AG04449 (cell line): ENCODE results near the gene THSD8.

Experiments
- CTCF ChIA-PET: fragments of 350-600 bp; formaldehyde crosslinking; extraction: SDS; loops from one replicate; lab custom pipeline; 2021; ENCODE audit warnings: antibody characterized with exemption; lab: Yijun Ruan, JAX
- POLR2A ChIA-PET: fragments of 400-600, 350-600 bp; formaldehyde crosslinking; extraction: SDS; loops from one replicate; lab custom pipeline; 2020; ENCODE audit warnings: antibody characterized with exemption, inconsistent platforms; lab: Yijun Ruan, JAX
- DNase-seq: peaks from one replicate; pipeline ENCODE4 v3.0.0-alpha.2; 2010; ENCODE audit warnings: low read depth, low spot score
- H3K4me3 ChIP-seq: 2 replicates; pipeline ENCODE4 v1.5.1; 2011; ENCODE audit warnings: low read depth, mild to moderate bottlenecking, control low read depth, low read length
- CTCF ChIP-seq: IDR thresholded peaks from one replicate; pipeline ENCODE4 v1.5.1; 2011; ENCODE audit warnings: mild to moderate bottlenecking, moderate library complexity, low read length, control low read depth, inconsistent platforms; ENCODE audit not compliant: insufficient read depth; ENCODE audit errors: missing control alignments

THSD8 gene

GRCh38 chr19:12847159-12848139, 45.6 kb downstream of the THSD8 start:
- peak overlapping the region; percentile 42 for H3K4me3 ChIP-seq
- peak; percentile 98 for TF ChIP-seq CTCF
- CTCF ChIA-PET = interaction anchor here (0.6 to 10.5 kb wide), 62 partner anchors 9 to 756 kb away, joined by 3 to 425 read pairs (median 5); partner anchors contain the start of genes CALR, DHPS, DNASE2 and FBXW9
- POLR2A ChIA-PET = interaction anchor here (0.5 to 1.3 kb wide), 4 partner anchors 41 to 150 kb away, joined by 3 to 4 read pairs (median 3); partner anchors contain the start of genes FBXW9, JUNB and RNASEH2A
- DNase-seq = peak; percentile 5
